Measurements from ENCODE around the gene SHQ1. TPM values are rescaled to one million over a fixed set of nuclear protein-coding genes. Genes with fewer than 3 reads are reported as not detected.
"Not testable (repeated sequence)": the region's sequence is repeated elsewhere in the genome, so short reads cannot be mapped to it uniquely, and the experiment has no call there.

SHQ1 gene
- total RNA-seq, 1 experiment from 2014 or later = 20.3 TPM

- peak; percentile 18 for DNase-seq (ENCODE audit: low read depth)
Observed at GRCh38 chr3:72800869-72801268, 47.4 kb downstream of the SHQ1 start.

GRCh38 chr3:72798552-72799195 lies 49.6 kb downstream of the SHQ1 start:
- no peak for DNase-seq (ENCODE audit: low read depth)

- peak; percentile 35 for DNase-seq (ENCODE audit: low read depth)
Observed at GRCh38 chr3:72797773-72798543, 50.3 kb downstream of the SHQ1 start.

GRCh38 chr3:72794079-72794478 lies 54.2 kb downstream of the SHQ1 start:
- DNase-seq (ENCODE audit: low read depth) = no peak

GRCh38 chr3:72791161-72791560 lies 57.1 kb downstream of the SHQ1 start:
- DNase-seq (ENCODE audit: low read depth) = peak; percentile 21

- DNase-seq (ENCODE audit: low read depth) = no peak
Observed at GRCh38 chr3:72789786-72790185, 58.5 kb downstream of the SHQ1 start.

- not testable (repeated sequence) for DNase-seq (ENCODE audit: low read depth)
Observed at GRCh38 chr3:72788232-72788631, 60.0 kb downstream of the SHQ1 start.

GRCh38 chr3:72786668-72787067 lies 61.6 kb downstream of the SHQ1 start:
- no peak for DNase-seq (ENCODE audit: low read depth)

GRCh38 chr3:72784226-72784625 lies 64.0 kb downstream of the SHQ1 start:
- DNase-seq (ENCODE audit: low read depth) = no peak

- no peak for DNase-seq (ENCODE audit: low read depth)
Observed at GRCh38 chr3:72782521-72782920, 65.7 kb downstream of the SHQ1 start.

GRCh38 chr3:72769758-72770540 lies 78.3 kb downstream of the SHQ1 start:
- DNase-seq (ENCODE audit: low read depth) = no peak

GRCh38 chr3:72768936-72769335 lies 79.3 kb downstream of the SHQ1 start:
- DNase-seq (ENCODE audit: low read depth) = no peak

- no peak for DNase-seq (ENCODE audit: low read depth)
Observed at GRCh38 chr3:72768481-72768880, 79.8 kb downstream of the SHQ1 start.

- no peak for DNase-seq (ENCODE audit: low read depth)
Observed at GRCh38 chr3:72768006-72768441, 80.2 kb downstream of the SHQ1 start.

- DNase-seq (ENCODE audit: low read depth) = no peak
Observed at GRCh38 chr3:72766866-72767265, 81.4 kb downstream of the SHQ1 start.

GRCh38 chr3:72763751-72764440 lies 84.3 kb downstream of the SHQ1 start:
- DNase-seq (ENCODE audit: low read depth) = no peak

GRCh38 chr3:72761410-72761809 lies 86.8 kb downstream of the SHQ1 start:
- DNase-seq (ENCODE audit: low read depth) = no peak

- no peak for DNase-seq (ENCODE audit: low read depth)
Observed at GRCh38 chr3:72760225-72760624, 88.0 kb downstream of the SHQ1 start.

- no peak for DNase-seq (ENCODE audit: low read depth)
Observed at GRCh38 chr3:72756900-72757299, 91.3 kb downstream of the SHQ1 start.

GRCh38 chr3:72754582-72754981 lies 93.7 kb downstream of the SHQ1 start:
- DNase-seq (ENCODE audit: low read depth) = no peak

GRCh38 chr3:72753495-72753894 lies 94.8 kb downstream of the SHQ1 start:
- no peak for DNase-seq (ENCODE audit: low read depth)

All from LHCN-M2 (cell line).